ACC112 (cell line): ENCODE data around the gene ZNF768.
"Not testable (repeated sequence)": the region's sequence is repeated elsewhere in the genome, so short reads cannot be mapped to it uniquely, and the experiment has no call there.

ENCODE experiments used
- H2AFZ ChIP-seq: fragments of 200-600 bp; sonication (generic); one replicate; pipeline ENCODE4 v1.6.0; 2017; ENCODE audit warnings: antibody characterized with exemption, low read length; ENCODE audit not compliant: unreplicated experiment
- H3K27ac ChIP-seq: fragments of 200-600 bp; sonication (generic); 2 replicates; pipeline ENCODE4 v1.5.1; 2014; ENCODE audit warnings: low read depth, mild to moderate bottlenecking, antibody characterized with exemption, low read length, moderate library complexity
- H3K27me3 ChIP-seq: fragments of 200-600 bp; sonication (generic); 2 replicates; pipeline ENCODE4 v1.6.1; 2014; ENCODE audit warnings: mild to moderate bottlenecking, antibody characterized with exemption, low read length, moderate library complexity, mixed read lengths; ENCODE audit not compliant: insufficient read depth
- H3K36me3 ChIP-seq: fragments of 200-600 bp; sonication (generic); 2 replicates; pipeline ENCODE4 v1.6.1; 2016; ENCODE audit warnings: mild to moderate bottlenecking, antibody characterized with exemption, low read length, moderate library complexity, mixed read lengths; ENCODE audit not compliant: insufficient read depth
- H3K4me1 ChIP-seq: fragments of 200-600 bp; sonication (generic); one replicate; pipeline ENCODE4 v1.6.1; 2016; ENCODE audit warnings: low read length, mixed read lengths; ENCODE audit not compliant: insufficient read depth, unreplicated experiment, control insufficient read depth
- H3K4me3 ChIP-seq: fragments of 200-600 bp; sonication (generic); 2 replicates; pipeline ENCODE4 v1.5.1; 2014; ENCODE audit warnings: mild to moderate bottlenecking, low read depth, low read length
- H3K79me2 ChIP-seq: fragments of 200-600 bp; sonication (generic); one replicate; pipeline ENCODE4 v1.6.0; 2016; ENCODE audit warnings: low read length; ENCODE audit not compliant: control insufficient read depth, unreplicated experiment, insufficient read depth

Gene ZNF768

DNA sequence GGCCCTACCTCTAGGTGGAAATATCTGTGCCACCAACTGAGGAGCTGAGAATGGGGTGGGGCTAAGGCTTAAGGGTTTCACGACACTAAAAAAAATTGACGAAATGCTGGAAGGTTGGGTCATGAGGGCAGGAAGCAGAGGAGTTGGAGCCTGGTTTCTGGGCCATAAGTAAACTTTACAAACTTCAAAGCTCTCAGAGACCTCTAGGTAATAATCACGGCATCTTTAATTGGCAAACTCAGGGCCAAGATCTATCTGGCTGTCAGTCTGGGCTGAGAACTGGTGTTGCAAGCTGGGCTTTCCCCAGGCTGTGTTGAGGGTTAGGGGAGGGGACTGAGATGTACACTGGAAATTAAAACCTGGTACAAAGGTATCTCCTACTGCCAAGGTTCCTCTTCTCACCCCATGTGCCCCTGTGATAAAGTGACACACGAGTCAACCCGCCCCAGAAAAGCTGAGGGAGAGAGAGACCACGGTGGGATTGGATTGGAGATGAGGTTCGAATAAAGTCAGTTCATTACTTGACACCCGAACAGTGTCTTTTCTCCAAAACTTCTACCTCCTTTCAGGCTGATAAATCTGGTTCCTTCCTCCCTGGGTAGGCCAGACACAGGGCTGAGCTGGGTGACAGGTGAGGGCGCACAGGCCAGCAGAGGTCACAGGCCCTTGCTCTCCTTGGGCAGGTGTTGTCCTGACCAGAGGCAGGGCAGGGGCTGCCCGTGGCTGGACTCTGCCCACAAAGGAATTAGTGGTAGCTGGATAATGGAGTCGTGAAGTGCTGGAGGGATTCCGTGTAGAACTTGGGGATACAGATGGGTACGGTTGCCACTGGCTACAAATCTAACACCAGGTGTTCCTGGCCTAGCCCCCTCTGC is 4.0 kb upstream of the ZNF768 start:
- H3K4me3 ChIP-seq, result no peak overlapping the region
- H3K36me3 ChIP-seq, result no peaks in the 10 kb centered on the region
- no peaks in the 10 kb centered on the region for H3K27me3 ChIP-seq
- peaks cover 11% of the 10 kb centered on the region for H3K4me1 ChIP-seq
- no peak overlapping the region for H3K27ac ChIP-seq
- H3K79me2 ChIP-seq, result peaks cover 12% of the 10 kb centered on the region
- no peak overlapping the region for H2AFZ ChIP-seq

- Histone ChIP-seq H3K36me3 (no peaks in the 10 kb centered on the region), H3K27me3 (no peaks in the 10 kb centered on the region), H3K4me1 (peaks cover 11% of the 10 kb centered on the region), H3K4me3 (no peak overlapping the region), H3K27ac (no peak overlapping the region), H2AFZ (no peak overlapping the region), H3K79me2 (peaks cover 3% of the 10 kb centered on the region)
Measured at GRCh38 chr16:30528799-30529457, 2.6 kb upstream of the ZNF768 start.

- no peaks in the 10 kb centered on the region for H3K27me3 ChIP-seq
- H3K36me3 ChIP-seq, result no peaks in the 10 kb centered on the region
- H3K79me2 ChIP-seq, result no peaks in the 10 kb centered on the region
- H3K4me3 ChIP-seq, result peak overlapping the region; percentile 97
- H2AFZ ChIP-seq, result peak overlapping the region; percentile 23
- H3K4me1 ChIP-seq, result peaks cover 6% of the 10 kb centered on the region
- peak overlapping the region; percentile 21; the same call in 1 of the 2 replicates for H3K27ac ChIP-seq
Measured at GRCh38 chr16:30527635-30528178, 1.3 kb upstream of the ZNF768 start.

DNA sequence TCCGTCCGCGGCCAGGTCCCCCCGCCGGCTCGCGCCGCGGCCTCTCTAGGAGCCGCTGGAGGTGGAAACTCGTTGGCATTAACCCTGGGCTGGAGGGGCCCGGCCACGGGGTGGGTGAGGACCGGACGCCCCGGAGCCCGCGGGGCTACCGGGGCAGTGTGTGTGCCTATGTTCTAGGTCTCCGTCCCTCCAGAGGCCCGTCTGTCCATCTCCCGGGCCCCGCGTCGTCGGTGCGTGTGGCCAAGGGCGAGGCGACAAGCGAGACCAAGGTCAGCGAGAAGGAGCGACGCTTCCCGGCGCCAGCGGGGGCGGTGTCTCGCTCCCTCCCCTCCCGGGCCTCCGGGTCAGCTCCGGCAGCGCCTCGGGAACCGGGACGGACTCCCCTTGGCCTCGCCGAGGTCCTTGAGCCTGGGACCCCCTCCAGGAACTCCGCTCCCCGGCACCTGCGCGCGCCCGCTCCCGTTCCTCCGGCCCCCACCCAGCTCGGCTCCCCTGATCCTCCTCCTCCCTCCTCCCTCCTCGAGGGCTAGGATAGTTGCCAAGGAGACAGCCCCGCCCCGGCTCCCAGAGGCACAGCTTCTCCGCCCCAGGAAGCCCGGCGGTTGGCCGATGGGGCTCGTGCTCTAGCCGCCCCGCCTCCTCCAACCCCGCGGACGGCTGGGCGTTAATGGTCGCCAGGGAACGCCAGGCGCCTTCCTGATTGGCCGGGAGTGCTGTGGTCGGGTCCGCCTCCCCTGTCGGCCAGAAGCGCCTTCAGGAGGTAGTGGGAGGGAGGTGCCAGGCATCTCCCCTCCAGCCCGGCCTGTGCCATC is 663 bp upstream of the ZNF768 start:
- Histone ChIP-seq H3K4me1 (peaks cover 6% of the 10 kb centered on the region), H2AFZ (peak overlapping the region; percentile 91)

GRCh38 chr16:30525844-30526136 is 576 bp downstream of the ZNF768 start:
- Histone ChIP-seq H3K36me3 (no peaks in the 10 kb centered on the region), H3K27me3 (no peaks in the 10 kb centered on the region), H2AFZ (no peak overlapping the region), H3K27ac (no peak overlapping the region), H3K79me2 (no peaks in the 10 kb centered on the region), H3K4me3 (peak overlapping the region; percentile 97), H3K4me1 (peaks cover 6% of the 10 kb centered on the region)

More for the DNA sequence above, 663 bp upstream of the ZNF768 start:
- peak overlapping the region; percentile 90 for H3K27ac ChIP-seq
- no peaks in the 10 kb centered on the region for H3K27me3 ChIP-seq
- H3K36me3 ChIP-seq, result no peaks in the 10 kb centered on the region
- H3K79me2 ChIP-seq, result no peaks in the 10 kb centered on the region
- H3K4me3 ChIP-seq, result peak overlapping the region; percentile 97

- H3K27ac ChIP-seq, result no peak overlapping the region
Measured at GRCh38 chr16:30524575-30525568, 1.5 kb downstream of the ZNF768 start.

DNA sequence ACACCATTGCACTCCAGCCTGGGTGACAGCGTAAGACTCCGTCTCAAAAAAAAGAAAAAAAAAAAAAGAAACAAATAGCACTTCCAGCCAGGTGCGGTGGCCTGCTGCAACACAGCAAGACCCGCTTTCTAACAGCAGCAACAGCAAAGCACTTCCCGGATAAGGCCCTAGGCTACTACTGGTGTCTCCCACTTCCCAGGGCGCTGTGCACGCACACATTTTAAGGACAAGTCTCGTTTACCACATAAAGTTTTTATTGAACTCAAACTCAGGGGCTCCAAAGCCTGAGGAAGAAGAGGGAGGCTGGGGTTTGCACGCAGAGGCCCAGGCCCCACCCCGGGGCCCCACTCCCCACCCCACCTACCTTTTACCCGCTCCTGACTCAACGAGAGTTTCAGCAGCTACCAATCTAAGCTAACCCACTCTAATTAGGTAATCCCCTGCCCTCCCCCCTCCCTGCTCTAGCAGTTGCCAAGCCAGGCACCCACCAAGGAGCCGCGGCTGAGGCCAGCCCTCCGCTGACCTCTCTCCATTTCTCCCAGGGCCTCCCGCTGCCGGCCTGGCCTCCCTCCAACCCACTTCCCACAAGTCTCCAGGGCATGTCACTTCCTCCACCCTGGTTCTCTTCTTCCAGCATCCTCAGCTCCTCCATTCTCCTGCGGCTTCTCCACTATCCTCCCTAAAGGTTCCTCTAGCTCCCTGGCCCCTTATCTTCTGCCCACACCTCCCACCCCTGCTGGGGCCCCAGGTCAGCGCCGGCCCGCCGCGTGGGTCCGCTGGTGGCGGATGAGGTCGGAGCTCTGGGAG is 2.4 kb downstream of the ZNF768 start:
- H3K36me3 ChIP-seq, result no peaks in the 10 kb centered on the region
- no peak overlapping the region for H3K27ac ChIP-seq
- no peaks in the 10 kb centered on the region for H3K79me2 ChIP-seq
- no peak overlapping the region for H3K4me3 ChIP-seq
- no peaks in the 10 kb centered on the region for H3K27me3 ChIP-seq
- no peak overlapping the region for H2AFZ ChIP-seq
- H3K4me1 ChIP-seq, result peaks cover 6% of the 10 kb centered on the region

More at GRCh38 chr16:30524575-30525568, 1.5 kb downstream of the ZNF768 start:
- Histone ChIP-seq H2AFZ (no peak overlapping the region), H3K4me1 (peaks cover 6% of the 10 kb centered on the region), H3K36me3 (no peaks in the 10 kb centered on the region), H3K79me2 (no peaks in the 10 kb centered on the region), H3K4me3 (no peak overlapping the region; the same call in 1 of the 2 replicates), H3K27me3 (no peaks in the 10 kb centered on the region)

DNA sequence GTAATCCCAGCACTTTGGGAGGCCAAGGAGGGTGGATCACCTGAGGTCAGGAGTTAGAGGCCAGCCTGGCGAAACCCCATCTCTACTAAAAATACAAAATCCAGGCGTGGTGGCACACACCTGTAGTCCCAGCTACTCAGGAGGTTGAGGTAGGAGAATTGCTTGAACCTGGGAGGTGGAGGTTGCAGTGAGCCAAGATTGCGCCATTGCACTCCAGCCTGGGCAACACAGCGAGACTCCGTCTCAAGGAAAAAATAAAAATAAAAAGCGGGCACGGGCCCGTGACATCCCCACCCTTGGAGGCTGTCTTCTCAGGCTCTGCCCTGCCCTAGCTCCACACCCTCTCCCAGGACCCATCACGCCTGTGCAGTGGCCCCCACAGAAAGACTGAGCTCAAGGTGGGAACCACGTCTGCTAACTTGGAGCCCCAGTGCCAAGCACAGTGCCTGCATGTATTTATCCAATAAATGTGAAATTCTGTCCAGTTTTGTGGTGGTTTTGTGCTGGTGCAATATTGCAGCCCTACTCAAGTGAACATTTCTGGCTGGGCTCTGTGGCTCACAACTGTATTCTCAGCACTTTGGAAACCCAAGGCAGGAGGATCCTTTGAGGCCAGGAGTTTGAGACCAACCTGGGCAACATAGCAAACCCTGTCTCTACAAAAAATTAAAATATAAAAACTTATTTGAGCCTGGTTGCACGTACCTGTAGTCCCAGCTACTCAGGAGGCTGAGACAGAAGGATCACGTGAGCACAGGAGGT is 3.5 kb downstream of the ZNF768 start:
- not testable (repeated sequence) for H3K27me3 ChIP-seq, H2AFZ ChIP-seq, H3K79me2 ChIP-seq, H3K27ac ChIP-seq, H3K4me3 ChIP-seq, H3K36me3 ChIP-seq, H3K4me1 ChIP-seq
